ENCODE results near the gene IRF2BPL.

IRF2BPL gene

GRCh38 chr14:77028384-77029231, at the start of gene IRF2BPL:
IRF2BPL (minus strand) TSS chr14:77028708; CDS start chr14:77027792, 916 bp downstream.
- peaks cover 48% of the 10 kb centered on the region for H3K4me1 Mint-ChIP-seq (ENCODE audit: low read depth)
- peaks cover 24% of the 10 kb centered on the region for H3K36me3 Mint-ChIP-seq (ENCODE audit: low read depth)
- no peaks in the 10 kb centered on the region for H3K9me3 Mint-ChIP-seq
- peak within 1 kb of the TSS; percentile 98 for H3K4me3 Mint-ChIP-seq
- H3K27ac Mint-ChIP-seq: peak within 1 kb of the TSS; percentile 93
- no peaks in the 10 kb centered on the region for H3K27me3 Mint-ChIP-seq (ENCODE audit: low read depth)
- peak; percentile 94 for DNase-seq (ENCODE audit: low spot score)

- peaks cover 8% of the 10 kb centered on the region for H3K9me3 Mint-ChIP-seq
- H3K27ac Mint-ChIP-seq: no peak overlapping the region
- no peaks in the 10 kb centered on the region for H3K4me1 Mint-ChIP-seq (ENCODE audit: low read depth)
- peaks cover 3% of the 10 kb centered on the region for H3K27me3 Mint-ChIP-seq (ENCODE audit: low read depth)
- DNase-seq (ENCODE audit: low spot score): no peak
- no peak overlapping the region for H3K4me3 Mint-ChIP-seq
- H3K36me3 Mint-ChIP-seq (ENCODE audit: low read depth): no peaks in the 10 kb centered on the region
Measured at GRCh38 chr14:77077040-77077439, 48.5 kb upstream of the IRF2BPL start.

GRCh38 chr14:77076113-77076631, 47.7 kb upstream of the IRF2BPL start:
- Mint-ChIP-seq H3K4me1 (ENCODE audit: low read depth) (no peaks in the 10 kb centered on the region), H3K4me3 (no peak overlapping the region), H3K27me3 (ENCODE audit: low read depth) (peaks cover 3% of the 10 kb centered on the region), H3K36me3 (ENCODE audit: low read depth) (no peaks in the 10 kb centered on the region), H3K9me3 (peaks cover 8% of the 10 kb centered on the region), H3K27ac (no peak overlapping the region)
- no peak for DNase-seq (ENCODE audit: low spot score)

GRCh38 chr14:77074969-77075368, 46.5 kb upstream of the IRF2BPL start:
- DNase-seq (ENCODE audit: low spot score): no peak
- Mint-ChIP-seq H3K27me3 (ENCODE audit: low read depth) (peaks cover 3% of the 10 kb centered on the region), H3K27ac (no peak overlapping the region), H3K4me3 (no peak overlapping the region), H3K9me3 (peaks cover 5% of the 10 kb centered on the region), H3K4me1 (ENCODE audit: low read depth) (no peaks in the 10 kb centered on the region), H3K36me3 (ENCODE audit: low read depth) (no peaks in the 10 kb centered on the region)

GRCh38 chr14:77071938-77072388, 43.5 kb upstream of the IRF2BPL start:
- Mint-ChIP-seq H3K4me3 (no peak overlapping the region), H3K9me3 (no peaks in the 10 kb centered on the region), H3K36me3 (ENCODE audit: low read depth) (no peaks in the 10 kb centered on the region), H3K27me3 (ENCODE audit: low read depth) (peaks cover 2% of the 10 kb centered on the region), H3K4me1 (ENCODE audit: low read depth) (no peaks in the 10 kb centered on the region), H3K27ac (no peak overlapping the region)
- no peak for DNase-seq (ENCODE audit: low spot score)

- Mint-ChIP-seq H3K27ac (no peak overlapping the region), H3K9me3 (no peaks in the 10 kb centered on the region), H3K27me3 (ENCODE audit: low read depth) (peaks cover 2% of the 10 kb centered on the region), H3K36me3 (ENCODE audit: low read depth) (no peaks in the 10 kb centered on the region), H3K4me3 (no peak overlapping the region), H3K4me1 (ENCODE audit: low read depth) (peaks cover 2% of the 10 kb centered on the region)
- no peak for DNase-seq (ENCODE audit: low spot score)
Measured at GRCh38 chr14:77069551-77069950, 41.0 kb upstream of the IRF2BPL start.

GRCh38 chr14:77068517-77069200, 40.2 kb upstream of the IRF2BPL start:
- Mint-ChIP-seq H3K27ac (no peak overlapping the region), H3K27me3 (ENCODE audit: low read depth) (peaks cover 4% of the 10 kb centered on the region), H3K9me3 (no peaks in the 10 kb centered on the region), H3K4me3 (no peak overlapping the region), H3K4me1 (ENCODE audit: low read depth) (peaks cover 2% of the 10 kb centered on the region), H3K36me3 (ENCODE audit: low read depth) (no peaks in the 10 kb centered on the region)
- no peak for DNase-seq (ENCODE audit: low spot score)

GRCh38 chr14:77067632-77068516, 39.4 kb upstream of the IRF2BPL start:
- H3K4me1 Mint-ChIP-seq (ENCODE audit: low read depth): peaks cover 2% of the 10 kb centered on the region
- H3K9me3 Mint-ChIP-seq: no peaks in the 10 kb centered on the region
- peak; percentile 35 for DNase-seq (ENCODE audit: low spot score)
- peaks cover 4% of the 10 kb centered on the region for H3K27me3 Mint-ChIP-seq (ENCODE audit: low read depth)
- H3K27ac Mint-ChIP-seq: no peak overlapping the region
- no peak overlapping the region for H3K4me3 Mint-ChIP-seq
- no peaks in the 10 kb centered on the region for H3K36me3 Mint-ChIP-seq (ENCODE audit: low read depth)

- Mint-ChIP-seq H3K4me1 (ENCODE audit: low read depth) (peaks cover 2% of the 10 kb centered on the region), H3K4me3 (no peak overlapping the region), H3K9me3 (no peaks in the 10 kb centered on the region), H3K36me3 (ENCODE audit: low read depth) (no peaks in the 10 kb centered on the region), H3K27me3 (ENCODE audit: low read depth) (peaks cover 4% of the 10 kb centered on the region), H3K27ac (no peak overlapping the region)
- no peak for DNase-seq (ENCODE audit: low spot score)
Measured at GRCh38 chr14:77066578-77067172, 38.2 kb upstream of the IRF2BPL start.

GRCh38 chr14:77065851-77066577, 37.5 kb upstream of the IRF2BPL start:
- DNase-seq (ENCODE audit: low spot score): no peak
- Mint-ChIP-seq H3K36me3 (ENCODE audit: low read depth) (no peaks in the 10 kb centered on the region), H3K27ac (no peak overlapping the region), H3K27me3 (ENCODE audit: low read depth) (peaks cover 4% of the 10 kb centered on the region), H3K4me3 (no peak overlapping the region), H3K9me3 (no peaks in the 10 kb centered on the region), H3K4me1 (ENCODE audit: low read depth) (peaks cover 2% of the 10 kb centered on the region)

GRCh38 chr14:77064521-77065178, 36.1 kb upstream of the IRF2BPL start:
- H3K4me1 Mint-ChIP-seq (ENCODE audit: low read depth): peaks cover 2% of the 10 kb centered on the region

GRCh38 chr14:77063571-77064171, 35.2 kb upstream of the IRF2BPL start:
- Mint-ChIP-seq H3K4me3 (no peak overlapping the region), H3K27ac (no peak overlapping the region), H3K36me3 (ENCODE audit: low read depth) (no peaks in the 10 kb centered on the region), H3K27me3 (ENCODE audit: low read depth) (peaks cover 4% of the 10 kb centered on the region), H3K9me3 (no peaks in the 10 kb centered on the region), H3K4me1 (ENCODE audit: low read depth) (peaks cover 5% of the 10 kb centered on the region)
- DNase-seq (ENCODE audit: low spot score): no peak

More at GRCh38 chr14:77064521-77065178, 36.1 kb upstream of the IRF2BPL start:
- Mint-ChIP-seq H3K27me3 (ENCODE audit: low read depth) (peaks cover 4% of the 10 kb centered on the region), H3K27ac (no peak overlapping the region), H3K4me3 (no peak overlapping the region), H3K9me3 (no peaks in the 10 kb centered on the region), H3K36me3 (ENCODE audit: low read depth) (no peaks in the 10 kb centered on the region)
- no peak for DNase-seq (ENCODE audit: low spot score)

Data from T-helper 2 cell treated with Interferon-gamma antibody and Interleukin-4, amounts not matched to agents 5 μg/mL and 100 μg/mL, for 36 hours (primary cell).